Measurements from ENCODE around the gene LILRB1.

GRCh38 chr19:54650108-54650655 lies 19.9 kb downstream of the LILRB1 start:
- TF ChIP-seq, protein P1, sequence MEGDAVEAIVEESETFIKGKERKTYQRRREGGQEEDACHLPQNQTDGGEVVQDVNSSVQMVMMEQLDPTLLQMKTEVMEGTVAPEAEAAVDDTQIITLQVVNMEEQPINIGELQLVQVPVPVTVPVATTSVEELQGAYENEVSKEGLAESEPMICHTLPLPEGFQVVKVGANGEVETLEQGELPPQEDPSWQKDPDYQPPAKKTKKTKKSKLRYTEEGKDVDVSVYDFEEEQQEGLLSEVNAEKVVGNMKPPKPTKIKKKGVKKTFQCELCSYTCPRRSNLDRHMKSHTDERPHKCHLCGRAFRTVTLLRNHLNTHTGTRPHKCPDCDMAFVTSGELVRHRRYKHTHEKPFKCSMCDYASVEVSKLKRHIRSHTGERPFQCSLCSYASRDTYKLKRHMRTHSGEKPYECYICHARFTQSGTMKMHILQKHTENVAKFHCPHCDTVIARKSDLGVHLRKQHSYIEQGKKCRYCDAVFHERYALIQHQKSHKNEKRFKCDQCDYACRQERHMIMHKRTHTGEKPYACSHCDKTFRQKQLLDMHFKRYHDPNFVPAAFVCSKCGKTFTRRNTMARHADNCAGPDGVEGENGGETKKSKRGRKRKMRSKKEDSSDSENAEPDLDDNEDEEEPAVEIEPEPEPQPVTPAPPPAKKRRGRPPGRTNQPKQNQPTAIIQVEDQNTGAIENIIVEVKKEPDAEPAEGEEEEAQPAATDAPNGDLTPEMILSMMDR (IDR thresholded peaks at IDR 0.05), result no peak
- no peak for TF ChIP-seq POLR2A (IDR thresholded peaks at IDR 0.05)
